GM12875 (cell line): ENCODE data around the gene IRGQ.

Experiments
- H3K4me3 ChIP-seq: one replicate; pipeline ENCODE4 v1.5.1; 2011; ENCODE audit warnings: low read depth, low read length, control low read depth
- TF ChIP-seq, protein P1 (sequence below): IDR thresholded peaks from 2 replicates; pipeline ENCODE4 v1.5.1; 2011; ENCODE audit warnings: low read depth, mild to moderate bottlenecking, control low read depth, inconsistent platforms, low read length, moderate library complexity, borderline replicate concordance; ENCODE audit not compliant: insufficient read depth

IRGQ gene

GRCh38 chr19:43546581-43546980 lies 49.4 kb downstream of the IRGQ start:
- TF ChIP-seq, protein P1, sequence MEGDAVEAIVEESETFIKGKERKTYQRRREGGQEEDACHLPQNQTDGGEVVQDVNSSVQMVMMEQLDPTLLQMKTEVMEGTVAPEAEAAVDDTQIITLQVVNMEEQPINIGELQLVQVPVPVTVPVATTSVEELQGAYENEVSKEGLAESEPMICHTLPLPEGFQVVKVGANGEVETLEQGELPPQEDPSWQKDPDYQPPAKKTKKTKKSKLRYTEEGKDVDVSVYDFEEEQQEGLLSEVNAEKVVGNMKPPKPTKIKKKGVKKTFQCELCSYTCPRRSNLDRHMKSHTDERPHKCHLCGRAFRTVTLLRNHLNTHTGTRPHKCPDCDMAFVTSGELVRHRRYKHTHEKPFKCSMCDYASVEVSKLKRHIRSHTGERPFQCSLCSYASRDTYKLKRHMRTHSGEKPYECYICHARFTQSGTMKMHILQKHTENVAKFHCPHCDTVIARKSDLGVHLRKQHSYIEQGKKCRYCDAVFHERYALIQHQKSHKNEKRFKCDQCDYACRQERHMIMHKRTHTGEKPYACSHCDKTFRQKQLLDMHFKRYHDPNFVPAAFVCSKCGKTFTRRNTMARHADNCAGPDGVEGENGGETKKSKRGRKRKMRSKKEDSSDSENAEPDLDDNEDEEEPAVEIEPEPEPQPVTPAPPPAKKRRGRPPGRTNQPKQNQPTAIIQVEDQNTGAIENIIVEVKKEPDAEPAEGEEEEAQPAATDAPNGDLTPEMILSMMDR: no peak
- no peak overlapping the region for H3K4me3 ChIP-seq

GRCh38 chr19:43545981-43546380 lies 50.0 kb downstream of the IRGQ start:
- TF ChIP-seq, protein P1: no peak
- H3K4me3 ChIP-seq: no peak overlapping the region

DNA sequence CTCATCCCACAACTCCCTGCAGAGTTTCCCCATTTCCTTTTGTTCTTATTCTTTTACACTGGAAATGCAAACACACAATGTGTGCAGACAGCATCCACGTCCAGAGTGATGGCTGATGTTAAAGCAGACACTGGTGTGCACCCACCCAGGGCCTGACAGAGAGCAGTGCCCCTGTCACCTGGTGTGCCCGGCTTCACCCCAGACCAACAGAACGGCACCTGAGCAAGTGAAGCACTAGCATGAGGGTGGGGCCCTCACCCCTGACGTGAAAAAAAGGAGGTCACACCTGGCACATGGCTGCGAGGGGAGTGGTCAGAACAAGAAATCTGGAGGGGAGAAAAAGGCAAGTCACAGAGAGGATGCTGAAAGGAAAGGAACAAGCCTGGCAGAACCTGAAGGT lies 50.7 kb downstream of the IRGQ start:
- TF ChIP-seq, protein P1: no peak
- H3K4me3 ChIP-seq: no peak overlapping the region

GRCh38 chr19:43544077-43544476 lies 51.9 kb downstream of the IRGQ start:
- TF ChIP-seq, protein P1: no peak
- no peak overlapping the region for H3K4me3 ChIP-seq

GRCh38 chr19:43541920-43542650 lies 53.8 kb downstream of the IRGQ start:
- TF ChIP-seq, protein P1: no peak
- H3K4me3 ChIP-seq: no peak overlapping the region

DNA sequence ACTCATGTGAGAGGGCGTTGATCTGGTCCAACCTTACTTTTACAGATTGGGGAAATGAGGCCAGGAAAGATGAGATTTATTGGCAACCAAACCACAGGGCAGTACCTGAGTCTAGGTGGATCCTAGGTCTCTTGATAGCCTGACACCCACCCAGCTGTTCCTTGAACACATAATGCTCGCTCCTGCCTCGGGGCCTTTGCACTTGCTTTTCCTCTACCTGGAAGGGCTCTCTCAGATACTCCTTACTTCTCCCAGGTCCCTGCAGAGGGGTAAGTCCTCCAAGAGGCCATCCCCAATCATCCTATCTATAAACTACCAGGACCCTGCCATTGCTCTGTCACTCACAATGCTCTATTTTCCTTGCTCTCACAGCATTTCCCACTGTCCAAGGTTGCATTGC lies 55.6 kb downstream of the IRGQ start:
- TF ChIP-seq, protein P1: no peak
- H3K4me3 ChIP-seq: no peak overlapping the region

GRCh38 chr19:43538922-43539321 lies 57.0 kb downstream of the IRGQ start:
- no peak overlapping the region for H3K4me3 ChIP-seq
- TF ChIP-seq, protein P1: no peak
